Measurements from ENCODE around the gene KRT16. TPM values are rescaled to one million over a fixed set of nuclear protein-coding genes. Genes with fewer than 3 reads are reported as not detected.

The KRT16 gene
- total RNA-seq, 4 donors from 2014 or later: not detected

DNA sequence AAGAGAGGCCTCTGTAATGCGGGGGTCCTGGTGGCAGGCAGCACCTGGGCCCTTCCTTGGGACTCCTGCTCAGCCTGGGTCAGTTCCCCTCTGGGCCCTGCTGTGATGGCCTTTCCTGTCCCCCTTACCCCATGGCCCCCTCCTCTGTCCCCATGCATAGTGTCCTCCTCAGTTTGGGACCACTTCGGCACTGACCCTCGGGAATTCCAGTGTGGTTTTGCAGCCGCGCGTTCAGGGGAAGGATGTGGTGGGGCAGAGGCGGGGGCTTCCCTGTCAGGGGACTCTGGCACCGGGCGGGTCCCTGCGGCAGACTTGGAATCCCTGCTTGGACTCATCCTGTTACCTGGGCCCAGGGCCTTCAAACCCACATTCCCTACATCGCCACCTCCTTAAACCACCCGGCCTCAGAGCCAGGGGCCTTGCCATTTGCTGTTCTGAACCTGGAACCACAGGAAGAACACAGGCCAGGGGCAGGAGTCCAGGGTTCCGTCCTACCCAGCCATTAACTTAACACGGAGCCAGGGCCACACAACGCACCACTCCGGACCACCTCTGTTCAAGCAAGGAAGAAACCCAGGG, 44.7 kb upstream of the KRT16 start:
- Histone ChIP-seq H3K4me1 (no peaks in the 10 kb centered on the region), H3K27me3 (no peaks in the 10 kb centered on the region), H3K36me3 (no peaks in the 10 kb centered on the region), H3K4me3 (no peak overlapping the region), H3K27ac (no peak overlapping the region), H3K9me3 (no peaks in the 10 kb centered on the region)
- intact Hi-C loops (cut with DNase I; ENCODE audit: low total_unique reads): no loop called here
- TF ChIP-seq, protein P1, sequence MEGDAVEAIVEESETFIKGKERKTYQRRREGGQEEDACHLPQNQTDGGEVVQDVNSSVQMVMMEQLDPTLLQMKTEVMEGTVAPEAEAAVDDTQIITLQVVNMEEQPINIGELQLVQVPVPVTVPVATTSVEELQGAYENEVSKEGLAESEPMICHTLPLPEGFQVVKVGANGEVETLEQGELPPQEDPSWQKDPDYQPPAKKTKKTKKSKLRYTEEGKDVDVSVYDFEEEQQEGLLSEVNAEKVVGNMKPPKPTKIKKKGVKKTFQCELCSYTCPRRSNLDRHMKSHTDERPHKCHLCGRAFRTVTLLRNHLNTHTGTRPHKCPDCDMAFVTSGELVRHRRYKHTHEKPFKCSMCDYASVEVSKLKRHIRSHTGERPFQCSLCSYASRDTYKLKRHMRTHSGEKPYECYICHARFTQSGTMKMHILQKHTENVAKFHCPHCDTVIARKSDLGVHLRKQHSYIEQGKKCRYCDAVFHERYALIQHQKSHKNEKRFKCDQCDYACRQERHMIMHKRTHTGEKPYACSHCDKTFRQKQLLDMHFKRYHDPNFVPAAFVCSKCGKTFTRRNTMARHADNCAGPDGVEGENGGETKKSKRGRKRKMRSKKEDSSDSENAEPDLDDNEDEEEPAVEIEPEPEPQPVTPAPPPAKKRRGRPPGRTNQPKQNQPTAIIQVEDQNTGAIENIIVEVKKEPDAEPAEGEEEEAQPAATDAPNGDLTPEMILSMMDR (IDR thresholded peaks at IDR 0.05): no peak
- TF ChIP-seq POLR2A (IDR thresholded peaks at IDR 0.05): no peak
- DNase-seq: no peak

DNA sequence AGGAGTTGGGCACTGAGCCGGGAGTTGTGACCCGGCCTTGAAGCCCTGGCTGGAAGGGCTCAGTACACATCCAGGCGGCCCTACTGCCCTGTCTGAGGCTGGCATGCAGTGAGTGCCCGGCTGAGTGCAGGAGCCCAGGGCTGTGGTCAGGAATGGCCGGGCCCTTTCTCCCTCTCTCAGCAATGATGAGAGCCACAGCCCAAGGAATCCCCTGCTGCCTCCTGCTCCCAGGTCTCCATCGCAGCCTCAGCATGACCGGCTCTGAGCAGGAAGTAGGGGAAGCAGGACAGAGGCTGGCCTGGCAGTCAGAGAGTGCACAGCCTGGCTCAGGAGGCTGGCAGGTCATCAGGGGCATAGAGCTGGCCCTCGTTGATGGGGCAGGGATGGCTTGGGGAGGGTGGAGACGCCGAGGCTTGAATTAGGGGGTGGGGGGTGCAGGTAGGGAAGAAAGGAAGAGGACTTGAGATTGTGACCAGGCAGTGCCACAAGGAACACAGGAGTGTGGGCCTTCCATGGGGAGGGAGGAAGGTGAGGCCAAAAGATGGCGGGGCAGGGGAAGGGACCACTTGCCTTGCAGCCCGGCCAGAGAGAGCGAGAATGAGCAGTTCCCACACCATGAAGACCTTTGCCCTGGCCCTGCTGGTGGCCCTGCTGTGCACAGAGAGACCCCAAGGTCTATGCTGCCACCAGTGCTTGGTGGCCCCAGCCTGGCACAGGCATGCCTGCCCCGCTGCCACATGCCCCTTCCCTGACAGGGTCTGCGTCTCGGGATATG, 43.9 kb upstream of the KRT16 start:
- no peaks in the 10 kb centered on the region for H3K27me3 ChIP-seq
- no peak overlapping the region for H3K4me3 ChIP-seq
- H3K36me3 ChIP-seq: no peaks in the 10 kb centered on the region
- H3K4me1 ChIP-seq: no peaks in the 10 kb centered on the region
- DNase-seq: no peak
- intact Hi-C loops (cut with DNase I; ENCODE audit: low total_unique reads): no loop called here
- no peak overlapping the region for H3K27ac ChIP-seq
- no peak for TF ChIP-seq POLR2A (IDR thresholded peaks at IDR 0.05)
- H3K9me3 ChIP-seq: no peaks in the 10 kb centered on the region

DNA sequence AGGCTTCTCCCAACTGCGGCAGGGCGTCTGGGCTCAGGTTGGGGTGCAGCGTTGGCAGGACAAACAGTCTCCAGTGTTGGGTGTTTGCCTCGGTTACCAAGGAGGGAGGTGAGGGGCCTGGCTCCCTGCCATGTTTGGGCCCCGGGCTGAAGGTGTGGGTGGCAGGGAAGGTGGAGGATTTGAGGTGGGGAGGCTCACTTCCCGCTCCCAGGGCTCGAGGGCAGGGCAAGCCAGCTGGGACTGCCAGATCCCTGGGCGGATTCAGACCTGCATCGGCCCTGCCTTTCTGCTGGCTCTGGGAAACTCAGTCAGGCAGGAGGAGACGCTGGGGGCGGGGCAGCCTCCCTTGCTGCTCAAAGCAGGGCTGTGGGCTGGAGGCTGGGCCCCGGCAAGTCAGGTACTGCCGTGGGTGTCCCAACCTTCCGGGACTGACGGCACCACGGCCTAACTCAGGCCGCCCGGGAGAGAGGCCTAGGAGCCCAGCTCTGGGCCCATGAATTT, 43.1 kb upstream of the KRT16 start:
- intact Hi-C loops (cut with DNase I; ENCODE audit: low total_unique reads): no loop called here
- no peak for TF ChIP-seq POLR2A (IDR thresholded peaks at IDR 0.05)
- TF ChIP-seq, protein P1 (IDR thresholded peaks at IDR 0.05): no peak
- no peak for DNase-seq
- H3K27me3 ChIP-seq: no peaks in the 10 kb centered on the region
- H3K27ac ChIP-seq: no peak overlapping the region
- no peaks in the 10 kb centered on the region for H3K4me1 ChIP-seq
- no peaks in the 10 kb centered on the region for H3K36me3 ChIP-seq
- no peaks in the 10 kb centered on the region for H3K9me3 ChIP-seq
- H3K4me3 ChIP-seq: no peak overlapping the region

DNA sequence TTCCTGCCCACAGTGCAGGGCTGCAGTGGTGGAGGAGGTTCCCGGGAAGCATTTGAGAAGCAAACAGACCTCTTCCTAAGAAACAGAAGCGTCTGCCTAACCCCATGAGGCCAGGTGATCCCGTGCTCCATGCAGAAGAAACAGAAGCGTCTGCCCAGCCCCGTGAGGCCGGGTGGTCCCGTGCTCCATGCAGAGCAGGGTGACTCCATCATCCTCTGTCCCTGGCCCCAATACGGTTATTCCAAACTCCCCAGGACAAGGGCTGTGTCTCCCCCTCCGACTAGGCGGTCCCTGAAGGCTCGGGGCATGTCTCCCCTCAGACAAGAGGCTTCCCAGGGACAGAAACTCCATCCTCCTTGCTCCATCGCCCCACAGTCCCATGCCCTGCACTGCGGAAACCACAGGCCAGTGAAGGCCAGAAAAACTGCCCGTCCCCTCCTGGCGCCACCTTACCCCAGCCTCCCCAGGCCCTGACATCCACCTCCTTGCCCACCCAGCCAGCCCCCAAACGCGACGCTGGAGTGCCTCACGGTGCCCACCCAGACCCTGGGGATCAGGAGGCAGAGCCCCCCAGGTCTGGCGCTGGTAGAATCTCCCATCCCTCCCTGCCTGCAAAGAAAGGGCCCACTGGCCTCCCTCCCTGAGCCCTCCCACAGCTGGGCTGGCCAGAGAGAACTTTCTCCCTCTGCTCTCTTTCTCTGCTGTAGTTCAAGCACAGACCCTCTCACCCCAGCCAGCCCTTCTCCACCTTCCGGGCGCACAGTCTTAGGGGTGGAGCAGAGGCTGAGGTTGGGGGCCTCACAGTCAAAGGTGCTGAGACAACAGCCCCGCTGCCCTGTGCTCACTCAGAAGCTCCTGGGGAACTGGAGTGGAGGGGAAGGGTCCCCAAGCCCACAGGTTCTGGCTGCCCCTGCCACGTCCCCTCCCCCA, 42.4 kb upstream of the KRT16 start:
- H3K36me3 ChIP-seq: no peaks in the 10 kb centered on the region
- H3K9me3 ChIP-seq: no peaks in the 10 kb centered on the region
- no peak overlapping the region for H3K4me3 ChIP-seq
- TF ChIP-seq, protein P1 (IDR thresholded peaks at IDR 0.05): no peak
- no peak for TF ChIP-seq POLR2A (IDR thresholded peaks at IDR 0.05)
- DNase-seq: no peak
- H3K4me1 ChIP-seq: no peaks in the 10 kb centered on the region
- no peaks in the 10 kb centered on the region for H3K27me3 ChIP-seq
- intact Hi-C loops (cut with DNase I; ENCODE audit: low total_unique reads): no loop called here
- H3K27ac ChIP-seq: no peak overlapping the region

DNA sequence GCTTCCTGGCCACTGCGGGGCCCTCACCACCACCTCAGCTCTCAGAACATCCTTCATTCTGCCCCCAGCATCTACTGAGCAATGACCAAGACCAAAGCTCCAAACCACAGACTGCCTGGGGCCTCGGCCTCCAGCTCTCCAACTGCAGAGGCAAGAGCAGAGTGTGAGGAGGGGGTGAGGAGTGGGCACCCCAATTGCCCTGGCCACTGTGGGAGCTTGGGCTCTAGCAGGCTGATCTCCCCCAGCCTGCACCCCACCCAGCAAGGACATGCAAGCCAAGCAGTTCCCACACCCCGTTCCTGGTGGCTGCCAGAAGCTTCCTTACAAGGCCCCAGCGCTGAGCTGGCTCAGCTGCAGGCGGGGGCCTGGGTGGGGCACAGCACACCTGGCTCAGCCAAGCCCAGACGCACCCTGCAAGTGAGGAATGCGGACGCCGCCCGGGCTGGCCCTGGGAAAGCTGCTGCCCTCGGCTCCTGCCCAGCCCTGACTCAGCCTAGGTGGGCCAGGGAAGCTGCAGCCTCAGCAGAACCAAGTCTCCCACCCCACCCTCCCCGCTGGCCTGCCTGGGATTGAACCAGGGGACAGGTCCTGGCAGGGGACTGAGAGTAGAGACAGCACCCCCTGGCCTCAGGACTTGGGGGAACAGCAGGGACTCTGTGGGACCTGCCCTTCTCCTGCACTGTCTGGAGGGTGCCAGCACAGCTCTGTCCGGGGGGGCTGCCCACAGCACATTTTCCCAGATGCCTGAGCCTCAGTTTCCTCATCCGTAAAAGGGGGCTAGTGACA, 41.5 kb upstream of the KRT16 start:
- no peak for TF ChIP-seq POLR2A (IDR thresholded peaks at IDR 0.05)
- TF ChIP-seq, protein P1 (IDR thresholded peaks at IDR 0.05): no peak
- no peak for DNase-seq
- Histone ChIP-seq H3K4me3 (no peak overlapping the region), H3K9me3 (no peaks in the 10 kb centered on the region), H3K4me1 (no peaks in the 10 kb centered on the region), H3K27me3 (no peaks in the 10 kb centered on the region), H3K27ac (no peak overlapping the region), H3K36me3 (no peaks in the 10 kb centered on the region)
- intact Hi-C loops (cut with DNase I; ENCODE audit: low total_unique reads): no loop called here
